HG03575 (cell line): Measurements from ENCODE around the gene CKS2.

Source experiments
- ATAC-seq: cut with Tn5 transposase; IDR thresholded peaks from one replicate; pipeline ENCODE4 v1.9.1; 2021; ENCODE audit not compliant: unreplicated experiment, insufficient number of reproducible peaks, low FRiP score; ENCODE audit errors: extremely low read depth

Gene CKS2

DNA sequence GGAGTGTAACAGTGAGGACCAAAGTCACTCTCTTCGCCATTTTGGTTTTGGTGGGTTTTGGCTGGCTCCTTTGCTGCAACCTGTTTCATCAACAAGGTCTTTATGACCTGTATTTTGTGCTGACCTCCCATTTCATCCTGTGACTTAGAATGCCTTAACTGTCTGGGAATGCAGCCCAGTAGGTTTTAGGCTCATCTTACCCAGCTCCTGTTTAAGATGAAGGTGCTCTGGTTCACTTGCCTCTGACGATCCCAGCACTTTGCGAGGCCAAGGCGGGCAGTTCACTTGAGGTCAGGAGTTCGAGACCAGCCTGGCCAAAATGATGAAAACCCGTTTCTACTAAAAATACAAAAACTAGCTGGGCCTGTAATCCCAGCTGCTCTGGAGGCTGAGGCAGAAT is 1.8 kb upstream of the CKS2 start:
- no peak for ATAC-seq

- no peak for ATAC-seq
These were observed 1.2 kb upstream of the CKS2 start for GRCh38 chr9:89309608-89310474.

DNA sequence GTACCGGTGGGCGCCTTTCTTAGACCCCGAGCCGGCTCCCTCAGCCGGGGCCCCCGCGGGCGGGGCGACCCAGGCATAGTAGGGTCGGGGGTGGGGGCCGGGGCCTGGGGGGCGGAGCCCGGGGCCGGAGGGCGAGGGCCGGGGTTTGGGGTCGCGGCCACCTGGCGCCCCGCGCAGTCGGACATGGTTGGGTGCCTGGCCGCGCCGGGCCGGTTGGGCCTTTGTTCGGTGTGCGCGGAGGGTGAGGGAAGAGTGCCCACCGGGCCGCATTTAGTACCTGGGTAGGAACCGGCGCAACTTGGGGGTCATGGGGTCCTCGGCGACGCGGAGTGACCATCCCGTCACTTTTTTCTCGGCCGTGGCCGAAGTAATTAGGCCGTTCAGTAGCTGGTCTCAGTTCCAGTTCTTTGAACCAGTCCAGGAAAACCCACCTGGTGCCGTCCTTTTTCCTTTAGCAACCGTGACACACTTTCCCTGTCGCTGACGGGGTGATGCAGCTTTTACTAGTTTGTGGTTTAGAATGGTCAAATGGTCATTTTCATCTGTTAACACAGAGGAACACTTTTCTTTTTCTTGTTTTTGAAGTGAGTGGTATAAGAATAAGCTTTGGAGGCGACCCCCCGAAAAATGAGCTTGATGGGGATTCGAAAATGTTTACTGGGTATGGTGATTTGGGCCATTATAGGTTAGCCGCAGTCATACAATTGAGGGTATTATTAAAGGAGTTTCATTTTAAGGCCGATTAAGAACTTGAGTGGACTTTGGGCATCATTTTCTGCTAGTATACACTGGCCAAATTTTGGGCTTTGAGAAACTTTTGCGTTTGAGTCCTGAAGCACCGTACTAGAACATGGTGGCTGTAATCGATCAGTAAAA is 589 bp downstream of the CKS2 start:
- no peak for ATAC-seq

- no peak for ATAC-seq
These were observed 1.2 kb downstream of the CKS2 start for GRCh38 chr9:89312222-89312571.

DNA sequence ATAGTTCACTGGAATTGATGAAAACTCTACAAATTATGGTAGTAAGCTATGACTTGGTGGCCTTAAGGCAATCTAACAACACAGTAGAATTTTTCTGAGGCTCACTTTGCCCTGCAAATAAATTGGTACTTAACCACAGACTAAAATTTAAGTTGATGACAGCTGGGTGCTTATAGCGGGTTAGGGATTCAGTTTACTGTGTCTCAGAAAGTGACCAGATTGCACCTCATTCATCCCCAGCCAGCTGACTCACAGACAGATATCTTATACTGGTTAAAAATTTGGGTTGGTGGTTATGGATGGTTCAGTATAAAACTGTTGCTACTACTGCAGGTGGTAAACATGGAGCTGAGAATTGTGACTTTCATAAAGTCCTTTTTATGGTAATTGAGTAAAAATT is 2.8 kb downstream of the CKS2 start:
- ATAC-seq = no peak

DNA sequence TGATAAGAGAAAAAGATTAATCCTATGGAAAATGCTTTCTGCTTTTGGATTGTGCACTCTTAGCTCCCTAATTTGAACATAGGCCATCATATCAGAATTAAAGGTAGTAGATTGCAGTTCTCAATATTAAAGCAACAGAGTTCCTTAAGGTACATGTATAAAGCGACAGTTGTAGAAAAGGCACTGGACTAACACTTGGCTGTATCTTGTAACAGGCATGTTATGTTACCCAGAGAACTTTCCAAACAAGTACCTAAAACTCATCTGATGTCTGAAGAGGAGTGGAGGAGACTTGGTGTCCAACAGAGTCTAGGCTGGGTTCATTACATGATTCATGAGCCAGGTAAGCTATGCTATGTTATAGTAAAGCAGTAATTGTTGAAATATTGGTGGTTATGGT is 4.0 kb downstream of the CKS2 start:
- no peak for ATAC-seq

DNA sequence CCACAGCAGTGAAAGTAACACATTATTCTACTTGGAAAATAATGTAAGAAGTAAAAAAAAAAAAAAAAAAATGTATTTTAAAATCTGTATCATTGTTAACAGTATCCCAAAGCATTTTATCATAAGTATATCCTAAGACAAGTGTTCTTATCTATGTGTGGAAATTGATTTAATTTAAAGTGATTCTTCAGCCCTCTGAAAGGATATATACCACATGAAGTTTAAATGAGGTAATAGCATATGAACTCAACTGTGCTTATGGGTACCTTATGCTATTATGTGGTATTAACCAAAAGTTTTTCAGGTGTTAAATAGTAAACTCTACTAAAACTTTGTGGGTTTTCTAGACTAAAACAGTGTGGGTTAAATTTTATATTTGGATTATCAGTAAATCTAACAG is 4.5 kb downstream of the CKS2 start:
- ATAC-seq = no peak

DNA sequence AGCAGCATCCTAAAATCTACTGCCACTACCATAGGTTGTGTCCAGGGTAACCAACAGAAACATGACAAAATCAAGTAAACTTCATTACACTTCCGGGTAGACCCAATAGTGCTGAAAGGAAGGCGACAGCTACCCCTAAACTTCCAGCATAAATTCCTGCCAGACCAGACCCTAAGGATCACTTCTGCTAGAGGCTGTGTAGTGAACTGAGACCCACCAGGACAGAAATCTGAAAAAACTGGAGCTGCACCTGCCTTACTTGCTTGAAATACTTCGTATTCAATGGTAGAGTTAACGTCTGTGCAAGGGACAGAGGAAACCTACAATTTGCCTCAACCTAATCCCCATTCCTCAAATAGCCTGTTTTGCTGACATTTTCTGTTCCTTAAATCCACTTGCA is 6.3 kb downstream of the CKS2 start:
- no peak for ATAC-seq

DNA sequence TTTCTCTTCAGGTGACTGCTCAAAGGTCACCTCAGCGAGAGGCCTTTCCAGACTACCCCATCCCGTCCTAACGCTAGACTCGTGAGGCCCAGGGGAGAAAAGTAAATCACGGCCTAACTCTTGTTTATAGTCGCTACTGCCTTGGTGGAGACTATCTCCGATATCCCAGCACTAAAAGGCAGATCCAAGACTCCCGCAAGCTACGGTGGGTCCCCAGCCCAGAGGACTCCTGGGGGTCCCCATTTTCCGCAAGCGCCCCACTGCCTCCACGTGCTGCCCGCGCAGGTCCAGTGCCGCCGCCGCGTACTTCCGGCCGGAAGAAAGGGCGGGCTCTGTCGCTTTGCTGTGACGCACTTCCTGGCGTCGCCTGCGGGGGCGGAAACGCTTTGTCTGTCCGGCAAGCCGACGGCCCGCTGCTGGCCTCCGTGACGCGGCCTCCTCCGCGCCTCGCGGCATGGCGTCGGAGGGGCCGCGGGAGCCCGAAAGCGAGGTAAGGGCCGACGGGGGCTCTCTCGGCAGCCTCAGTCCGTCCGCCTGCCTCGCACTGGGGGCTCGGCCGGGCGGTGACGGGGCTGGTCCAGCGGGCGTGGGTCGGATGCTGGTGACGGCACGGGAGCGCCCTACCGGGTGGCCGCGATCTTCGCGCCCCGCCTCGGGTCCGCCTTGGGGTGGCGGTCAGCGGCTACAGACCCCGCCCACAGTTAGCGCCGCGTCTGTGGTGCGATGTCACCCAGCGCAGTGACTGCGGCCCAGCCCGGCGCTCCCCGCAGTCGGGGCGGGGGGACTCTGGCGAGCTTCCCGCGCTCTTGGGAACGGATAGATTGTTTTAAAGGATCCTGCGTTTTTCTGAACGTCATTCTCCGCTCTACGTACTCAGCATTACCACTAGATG is 7.4 kb downstream of the CKS2 start, which contains the start of gene SECISBP2:
SECISBP2 (plus strand) TSS at position 378 of the 892 bp plus-strand sequence; CDS start at position 455, 77 bp downstream.
- ATAC-seq = peak; percentile 39

GRCh38 chr9:89319015-89319905 is 8.3 kb downstream of the CKS2 start:
- ATAC-seq = no peak

GRCh38 chr9:89323390-89323789 is 12.4 kb downstream of the CKS2 start:
- ATAC-seq = no peak

- ATAC-seq = no peak
These were observed 14.7 kb downstream of the CKS2 start for GRCh38 chr9:89325733-89326132.

DNA sequence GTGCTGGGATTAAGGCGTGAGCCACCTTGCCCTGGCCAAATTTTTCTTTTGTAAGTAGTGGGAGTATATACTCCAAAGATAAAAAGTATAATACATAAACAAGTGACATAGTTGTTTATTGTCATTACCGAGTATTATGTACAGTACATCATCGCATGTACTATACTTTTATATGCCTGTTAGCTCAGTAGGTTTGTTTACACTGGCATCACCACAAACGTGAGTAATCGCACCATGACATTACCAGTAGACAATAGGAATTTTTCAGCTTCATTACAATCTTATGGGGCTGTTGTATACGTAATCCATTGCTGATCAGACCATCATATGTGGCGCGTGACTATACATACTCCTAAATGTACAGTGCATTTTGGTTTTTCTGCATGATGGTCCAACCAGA is 17.1 kb downstream of the CKS2 start:
- ATAC-seq = no peak

- ATAC-seq = no peak
These were observed 18.9 kb downstream of the CKS2 start for GRCh38 chr9:89329917-89330316.

DNA sequence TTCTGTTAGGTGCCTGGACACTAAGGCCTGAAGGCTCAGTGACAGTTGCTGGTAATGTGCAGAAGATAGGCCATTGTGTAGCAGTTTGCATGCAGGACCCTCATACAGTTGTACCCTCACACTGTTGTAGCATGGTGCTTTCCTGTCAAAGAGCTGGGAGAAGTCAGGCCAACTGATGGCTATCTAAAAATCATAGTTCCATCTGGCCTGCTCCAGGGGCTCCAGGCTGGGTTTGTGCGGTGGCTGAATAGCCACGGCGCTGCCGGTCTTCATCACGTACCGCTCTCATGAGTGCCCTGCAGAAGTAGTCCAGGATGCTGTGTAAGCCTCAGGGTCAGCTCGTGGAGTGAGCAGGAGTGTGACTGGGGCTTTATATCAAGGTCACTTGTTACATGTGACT is 19.5 kb downstream of the CKS2 start:
- ATAC-seq = no peak

GRCh38 chr9:89339807-89340206 is 28.8 kb downstream of the CKS2 start:
- no peak for ATAC-seq

- ATAC-seq = no peak
These were observed 29.3 kb downstream of the CKS2 start for GRCh38 chr9:89340332-89340731.

DNA sequence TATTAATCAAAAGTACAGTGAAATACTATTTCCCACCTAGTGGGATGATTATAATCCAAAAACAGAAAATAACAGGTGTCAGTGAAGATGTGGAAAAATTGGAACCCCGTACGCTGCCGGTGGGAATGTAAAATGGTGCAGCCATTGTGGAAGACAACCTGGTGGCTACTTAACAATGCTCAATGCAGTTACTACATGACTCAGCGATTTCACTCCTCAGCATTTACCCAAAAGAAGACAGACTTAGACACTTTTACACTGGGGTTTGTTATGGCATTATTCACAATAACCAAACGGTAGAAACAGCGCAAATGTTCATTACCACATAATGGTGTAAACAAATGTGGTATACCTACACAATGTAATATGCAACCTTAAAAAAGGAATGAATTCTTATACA is 31.2 kb downstream of the CKS2 start:
- no peak for ATAC-seq
